Colonic mucosa (tissue), 4 donors: ENCODE data around the gene COL23A1. TPM values are rescaled to one million over a fixed set of nuclear protein-coding genes. Genes with fewer than 3 reads are reported as not detected.

Experiments used
- DNase-seq: peaks from one replicate; pipeline ENCODE4 v3.0.0-alpha.2; 2020
- H3K27ac ChIP-seq: fragments of 200-600 bp; one replicate; pipeline ENCODE4 v1.8.0; 2021
- H3K27me3 ChIP-seq: fragments of 200-600 bp; one replicate; pipeline ENCODE4 v1.8.0; 2021
- H3K36me3 ChIP-seq: fragments of 200-600 bp; one replicate; pipeline ENCODE4 v1.8.0; 2021
- H3K4me1 ChIP-seq: fragments of 200-600 bp; one replicate; pipeline ENCODE4 v1.8.0; 2021; ENCODE audit warnings: mild to moderate bottlenecking
- H3K4me3 ChIP-seq: fragments of 200-600 bp; one replicate; pipeline ENCODE4 v1.8.0; 2021
- H3K9ac ChIP-seq, 2 donors: one replicate each; pipeline ENCODE4 v1.7.0; 2013; ENCODE audit warnings: control low read depth in 2 of 2, low read depth in 2 of 2, low read length in 2 of 2
- H3K9me3 ChIP-seq: fragments of 200-600 bp; one replicate; pipeline ENCODE4 v1.8.0; 2021
- CTCF ChIP-seq: fragments of 200-600 bp; IDR thresholded peaks from one replicate; pipeline ENCODE4 v1.8.0; 2022; ENCODE audit warnings: antibody characterized with exemption, mild to moderate bottlenecking
- intact Hi-C: fragments of 100-400 bp; cut with DNase I; formaldehyde crosslinking; loops from one replicate; pipeline ENCODE4 v1.14.1; 2022
- total RNA-seq, 2 donors: library from RNA; stranded (reverse); fragmentation: NEBNext Ultra II Directional in 1 of 2; extraction: Animal tissue kit (Norgen Biotek cat#: 25700) in 1 of 2; gene quantifications; one replicate each; pipeline ENCODE4 v1.2.1, GENCODE V29; 2021
- donor health status: healthy.
- donor health status: DM: no; HTN: no; CAD: no.
- donor health status: DM: no; HTN: no; CAD: no.

The COL23A1 gene
- total RNA-seq, 2 donors from 2014 or later = 0.37 to 0.49 TPM

DNA sequence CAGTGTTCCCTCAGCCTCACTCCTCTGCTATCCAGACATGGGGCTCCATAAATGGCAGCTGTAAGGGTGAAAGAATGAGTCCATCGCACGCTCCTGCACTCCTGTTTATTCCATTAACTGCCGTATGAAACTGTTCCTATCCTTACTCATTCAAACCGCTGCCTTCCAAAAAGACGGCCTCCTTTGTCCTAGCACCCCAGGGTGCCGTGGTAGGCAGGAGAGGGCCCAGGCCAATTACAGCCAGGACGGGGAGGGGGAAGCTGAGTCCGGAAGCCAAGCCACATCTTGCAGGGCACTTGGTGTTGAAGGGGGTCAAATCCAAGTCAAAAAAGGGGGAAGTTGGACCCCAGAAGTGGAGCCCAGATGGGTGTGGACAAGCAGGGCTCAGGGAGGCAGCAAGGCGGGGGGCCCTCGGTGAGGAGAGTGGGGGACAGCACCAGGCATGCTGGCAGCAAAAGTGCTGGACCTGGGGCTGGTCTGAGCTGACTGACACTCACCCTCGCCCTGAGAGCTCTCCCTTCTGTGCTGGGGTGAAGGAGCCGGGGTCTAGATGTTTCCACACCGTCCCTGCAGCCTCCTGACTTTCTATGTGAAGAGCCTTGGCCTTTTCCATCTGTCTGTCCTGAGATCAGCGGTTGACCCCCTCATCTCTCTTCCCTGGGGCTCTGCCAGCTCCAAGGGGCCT, 63.3 kb downstream of the COL23A1 start:
- intact Hi-C loops = no loop called here
- no peak for DNase-seq
- TF ChIP-seq CTCF = no peak

GRCh38 chr5:178525906-178526732, 64.1 kb downstream of the COL23A1 start:
- Histone ChIP-seq H3K27ac (no peak overlapping the region), H3K27me3 (no peaks in the 10 kb centered on the region), H3K4me3 (no peak overlapping the region), H3K36me3 (no peaks in the 10 kb centered on the region), H3K9ac (no peak overlapping the region), H3K4me1 (no peaks in the 10 kb centered on the region), H3K9me3 (no peaks in the 10 kb centered on the region)
- no peak for TF ChIP-seq CTCF
- DNase-seq = no peak
- intact Hi-C loops = no loop called here

More for the DNA sequence above, 63.3 kb downstream of the COL23A1 start:
- H3K4me1 ChIP-seq = no peaks in the 10 kb centered on the region
- H3K9ac ChIP-seq = no peak overlapping the region
- H3K27ac ChIP-seq = no peak overlapping the region
- H3K4me3 ChIP-seq = no peak overlapping the region
- no peaks in the 10 kb centered on the region for H3K9me3 ChIP-seq
- H3K27me3 ChIP-seq = no peaks in the 10 kb centered on the region
- H3K36me3 ChIP-seq = no peaks in the 10 kb centered on the region

GRCh38 chr5:178524093-178524882, 65.9 kb downstream of the COL23A1 start:
- H3K9ac ChIP-seq = no peak overlapping the region
- H3K27ac ChIP-seq = no peak overlapping the region
- TF ChIP-seq CTCF = no peak
- no peaks in the 10 kb centered on the region for H3K27me3 ChIP-seq
- H3K9me3 ChIP-seq = no peaks in the 10 kb centered on the region
- intact Hi-C loops = no loop called here
- no peaks in the 10 kb centered on the region for H3K36me3 ChIP-seq
- no peaks in the 10 kb centered on the region for H3K4me1 ChIP-seq
- no peak for DNase-seq
- no peak overlapping the region for H3K4me3 ChIP-seq

DNA sequence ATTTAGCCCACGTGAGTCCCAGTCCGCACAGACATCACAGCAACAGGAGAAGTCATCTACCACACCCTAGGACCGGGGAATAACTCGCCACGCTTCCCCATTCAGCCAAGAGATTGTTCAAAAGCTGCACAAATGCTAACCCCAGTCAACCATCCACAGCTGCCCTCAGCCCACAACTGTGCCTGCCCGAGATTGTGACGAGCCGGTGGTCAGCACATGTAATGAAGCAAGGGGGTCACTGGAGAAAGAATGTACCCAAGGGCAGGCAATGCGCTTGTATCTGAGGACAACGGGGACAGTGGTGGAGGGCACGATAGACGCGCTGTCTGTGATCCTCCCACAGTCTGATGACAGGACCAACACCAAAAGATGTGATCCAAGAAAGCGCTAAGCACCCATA, 67.8 kb downstream of the COL23A1 start:
- H3K27ac ChIP-seq = no peak overlapping the region

More for the DNA sequence above, 67.8 kb downstream of the COL23A1 start:
- intact Hi-C loops = no loop called here
- Histone ChIP-seq H3K36me3 (no peaks in the 10 kb centered on the region), H3K4me1 (no peaks in the 10 kb centered on the region), H3K9me3 (no peaks in the 10 kb centered on the region), H3K4me3 (no peak overlapping the region), H3K9ac (no peak overlapping the region), H3K27me3 (no peaks in the 10 kb centered on the region)
- no peak for DNase-seq
- no peak for TF ChIP-seq CTCF
